Activated B cell treated with CpG ODN at 0.5 μM for 24 hours (primary cell): ENCODE results near the gene FLRT1. TPM values are rescaled to one million over a fixed set of nuclear protein-coding genes. Genes with fewer than 3 reads are reported as not detected.

Source experiments
- ATAC-seq: fragments of 200-7000 bp; cut with Tn5 transposase; one replicate; pipeline ENCODE4 v1.10.0; 2021; ENCODE audit warnings: low read depth, mild to moderate bottlenecking, moderate library complexity
- CTCF ChIA-PET: fragments of 350-600 bp; sonication (Branson Sonifier 250); formaldehyde crosslinking; loops from one replicate; lab custom pipeline; 2021; ENCODE audit warnings: antibody characterized with exemption; lab: Charles Lee
- POLR2A ChIA-PET: fragments of 350-600 bp; sonication (Branson Sonifier 250); formaldehyde crosslinking; loops from one replicate; lab custom pipeline; 2021; ENCODE audit warnings: antibody characterized with exemption; lab: Charles Lee
- DNase-seq: peaks from one replicate; pipeline ENCODE4 v3.0.0; 2022
- H3K27ac Mint-ChIP-seq: one replicate; pipeline ENCODE4 v1.8.0; 2020; ENCODE audit warnings: mixed read lengths
- H3K27me3 Mint-ChIP-seq: one replicate; pipeline ENCODE4 v1.8.0; 2021; ENCODE audit warnings: mixed read lengths
- H3K36me3 Mint-ChIP-seq: one replicate; pipeline ENCODE4 v1.8.0; 2021; ENCODE audit warnings: low read depth, mixed read lengths
- H3K4me1 Mint-ChIP-seq: one replicate; pipeline ENCODE4 v1.8.0; 2021; ENCODE audit warnings: mixed read lengths
- H3K4me3 Mint-ChIP-seq: one replicate; pipeline ENCODE4 v1.8.0; 2020; ENCODE audit warnings: mild to moderate bottlenecking, mixed read lengths
- H3K9me3 Mint-ChIP-seq: one replicate; pipeline ENCODE4 v1.8.0; 2020; ENCODE audit warnings: mixed read lengths
- intact Hi-C: fragments of 100-400 bp; cut with micrococcal nuclease; formaldehyde crosslinking; loops from one replicate; pipeline ENCODE4 v1.15.1; 2024
- total RNA-seq: library from RNA; stranded (reverse); gene quantifications from 2 replicates; pipeline ENCODE4 v1.2.3, GENCODE V29; 2022
- TF ChIP-seq, protein P1 (sequence below): fragments of 200-600 bp; IDR thresholded peaks from one replicate; pipeline ENCODE4 v1.8.0; 2022; ENCODE audit warnings: antibody characterized with exemption, mild to moderate bottlenecking

Gene FLRT1
- total RNA-seq, 1 donor from 2014 or later: not detected

DNA sequence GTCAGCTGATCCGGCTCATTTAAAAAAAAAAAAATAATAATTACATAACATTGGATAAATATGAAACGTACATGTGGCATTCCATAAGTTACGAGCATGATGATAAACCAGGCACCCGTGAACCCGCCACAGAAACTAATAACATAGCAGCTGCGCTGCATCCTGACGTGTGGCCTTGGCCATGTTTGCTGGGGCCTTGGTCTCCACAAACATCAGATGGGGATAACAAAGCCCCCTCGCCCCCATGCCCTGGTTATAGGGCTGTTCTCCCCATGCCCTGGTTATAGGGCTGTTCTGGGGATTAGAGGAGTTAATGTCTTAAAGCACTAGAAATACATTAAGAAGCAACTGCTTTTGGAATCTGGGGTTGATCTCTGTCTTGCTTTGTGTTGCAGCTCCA lies 36.7 kb downstream of the FLRT1 start:
- H3K4me1 Mint-ChIP-seq: no peaks in the 10 kb centered on the region
- no peak overlapping the region for H3K27ac Mint-ChIP-seq
- no peaks in the 10 kb centered on the region for H3K9me3 Mint-ChIP-seq
- DNase-seq: no peak
- no peak overlapping the region for H3K4me3 Mint-ChIP-seq
- ChIA-PET CTCF (no interaction called here), POLR2A (no interaction called here)
- TF ChIP-seq, protein P1, sequence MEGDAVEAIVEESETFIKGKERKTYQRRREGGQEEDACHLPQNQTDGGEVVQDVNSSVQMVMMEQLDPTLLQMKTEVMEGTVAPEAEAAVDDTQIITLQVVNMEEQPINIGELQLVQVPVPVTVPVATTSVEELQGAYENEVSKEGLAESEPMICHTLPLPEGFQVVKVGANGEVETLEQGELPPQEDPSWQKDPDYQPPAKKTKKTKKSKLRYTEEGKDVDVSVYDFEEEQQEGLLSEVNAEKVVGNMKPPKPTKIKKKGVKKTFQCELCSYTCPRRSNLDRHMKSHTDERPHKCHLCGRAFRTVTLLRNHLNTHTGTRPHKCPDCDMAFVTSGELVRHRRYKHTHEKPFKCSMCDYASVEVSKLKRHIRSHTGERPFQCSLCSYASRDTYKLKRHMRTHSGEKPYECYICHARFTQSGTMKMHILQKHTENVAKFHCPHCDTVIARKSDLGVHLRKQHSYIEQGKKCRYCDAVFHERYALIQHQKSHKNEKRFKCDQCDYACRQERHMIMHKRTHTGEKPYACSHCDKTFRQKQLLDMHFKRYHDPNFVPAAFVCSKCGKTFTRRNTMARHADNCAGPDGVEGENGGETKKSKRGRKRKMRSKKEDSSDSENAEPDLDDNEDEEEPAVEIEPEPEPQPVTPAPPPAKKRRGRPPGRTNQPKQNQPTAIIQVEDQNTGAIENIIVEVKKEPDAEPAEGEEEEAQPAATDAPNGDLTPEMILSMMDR: no peak
- H3K36me3 Mint-ChIP-seq: no peaks in the 10 kb centered on the region
- ATAC-seq: no peak
- intact Hi-C loops: no loop called here
- no peaks in the 10 kb centered on the region for H3K27me3 Mint-ChIP-seq

DNA sequence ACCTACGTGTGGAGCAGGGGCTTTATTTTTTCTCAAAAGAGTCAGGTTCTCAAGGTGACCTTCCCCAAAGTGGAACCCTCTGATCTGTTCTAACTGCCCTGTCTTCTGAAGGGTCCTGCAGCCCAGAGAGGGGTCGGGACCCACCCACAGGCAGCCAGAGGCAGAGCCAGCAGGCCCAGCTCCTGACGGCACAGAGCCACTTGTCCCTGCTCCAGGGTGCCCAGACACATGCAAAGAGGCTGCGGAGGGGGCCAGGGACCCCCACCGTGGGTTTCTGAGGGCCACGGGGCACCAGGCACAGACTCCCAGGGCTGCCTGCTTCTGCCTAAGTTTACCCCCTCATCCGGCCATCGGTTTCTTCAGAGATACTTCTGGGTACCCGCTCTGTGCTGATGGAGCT lies 37.1 kb downstream of the FLRT1 start:
- DNase-seq (no peak), ATAC-seq (no peak)
- Mint-ChIP-seq H3K4me1 (no peaks in the 10 kb centered on the region), H3K4me3 (no peak overlapping the region), H3K36me3 (no peaks in the 10 kb centered on the region), H3K27ac (no peak overlapping the region), H3K27me3 (no peaks in the 10 kb centered on the region), H3K9me3 (no peaks in the 10 kb centered on the region)
- CTCF ChIA-PET: no interaction called here
- TF ChIP-seq, protein P1: no peak
- POLR2A ChIA-PET: interaction anchor here (0.6 kb wide), 1 partner anchor 246 kb away, joined by 5 read pairs; no protein-coding TSS in a partner anchor
- intact Hi-C loops: no loop called here

DNA sequence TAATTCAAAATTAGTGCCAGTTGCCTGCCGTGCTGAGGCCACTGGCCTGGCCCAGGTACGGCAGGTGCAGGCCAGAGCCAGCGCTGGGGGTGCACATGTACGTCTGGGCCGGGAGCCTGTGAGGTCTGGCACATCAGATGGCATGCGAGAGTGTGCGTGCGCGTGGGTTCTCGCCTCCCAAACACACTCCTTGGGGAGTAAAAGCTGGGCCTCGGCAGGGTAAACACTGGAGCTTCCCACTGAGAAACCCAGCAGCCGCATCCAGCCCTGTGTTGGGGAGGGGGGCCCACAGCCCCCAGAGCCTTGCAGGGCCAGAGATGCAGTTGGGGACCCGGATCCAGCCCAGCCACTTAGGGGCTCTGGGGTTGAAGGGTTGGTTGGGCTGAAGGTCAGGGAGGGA lies 37.8 kb downstream of the FLRT1 start:
- TF ChIP-seq, protein P1: no peak
- DNase-seq (no peak), ATAC-seq (no peak)
- Mint-ChIP-seq H3K36me3 (no peaks in the 10 kb centered on the region), H3K4me3 (no peak overlapping the region), H3K9me3 (no peaks in the 10 kb centered on the region), H3K27me3 (no peaks in the 10 kb centered on the region), H3K4me1 (no peaks in the 10 kb centered on the region), H3K27ac (no peak overlapping the region)
- CTCF ChIA-PET: no interaction called here
- intact Hi-C loops: no loop called here
- POLR2A ChIA-PET: interaction anchor here (0.6 kb wide), 1 partner anchor 245 kb away, joined by 5 read pairs; no protein-coding TSS in a partner anchor

DNA sequence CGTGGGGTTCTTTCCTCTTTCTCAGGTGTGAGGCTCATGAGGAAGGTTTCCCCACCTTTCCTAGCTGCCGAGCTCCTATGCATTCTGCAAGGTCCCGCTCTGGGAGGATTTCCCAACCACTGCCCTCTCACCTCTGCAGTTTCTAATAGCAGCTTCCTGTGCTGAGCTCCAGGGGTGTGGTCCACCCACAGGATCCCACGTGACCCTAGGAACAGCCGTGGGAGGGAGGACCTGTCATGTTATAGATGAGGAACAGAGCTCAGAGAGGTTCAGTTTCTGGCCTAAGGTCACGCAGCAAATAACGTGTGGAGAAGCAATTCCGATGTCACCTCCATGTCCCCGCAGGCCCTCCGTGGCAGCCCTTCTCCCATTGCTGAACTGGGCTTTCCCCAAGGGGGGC lies 38.5 kb downstream of the FLRT1 start:
- H3K4me1 Mint-ChIP-seq: no peaks in the 10 kb centered on the region
- no peak overlapping the region for H3K27ac Mint-ChIP-seq
- H3K4me3 Mint-ChIP-seq: no peak overlapping the region
- H3K9me3 Mint-ChIP-seq: no peaks in the 10 kb centered on the region
- H3K27me3 Mint-ChIP-seq: no peaks in the 10 kb centered on the region
- intact Hi-C loops: no loop called here
- TF ChIP-seq, protein P1: no peak
- no peak for DNase-seq
- ATAC-seq: no peak
- CTCF ChIA-PET: no interaction called here
- POLR2A ChIA-PET: no interaction called here
- no peaks in the 10 kb centered on the region for H3K36me3 Mint-ChIP-seq

DNA sequence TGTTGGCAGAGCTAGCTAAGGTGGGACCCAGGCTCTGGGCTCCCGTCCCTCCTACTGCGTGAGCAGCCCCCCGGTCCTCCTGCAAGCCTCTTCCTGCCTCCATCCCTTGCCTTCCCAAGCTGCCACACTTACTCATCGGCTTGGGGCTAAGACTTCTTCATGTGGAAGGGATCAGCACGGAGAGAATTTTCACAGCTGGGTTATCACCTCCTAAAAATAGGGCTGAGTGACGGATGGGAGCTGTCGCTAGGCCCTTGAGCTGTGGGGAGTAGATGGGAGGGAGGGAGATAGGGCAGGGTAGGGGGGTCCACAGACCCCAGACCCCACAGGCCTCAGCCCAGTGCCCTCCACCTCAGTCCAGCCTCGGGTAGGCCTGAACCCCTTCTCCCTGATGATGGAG lies 41.0 kb downstream of the FLRT1 start:
- no peak overlapping the region for H3K4me3 Mint-ChIP-seq
- H3K27me3 Mint-ChIP-seq: no peaks in the 10 kb centered on the region
- POLR2A ChIA-PET: no interaction called here
- no peak for ATAC-seq
- H3K9me3 Mint-ChIP-seq: no peaks in the 10 kb centered on the region
- CTCF ChIA-PET: no interaction called here
- intact Hi-C loops: no loop called here
- no peaks in the 10 kb centered on the region for H3K36me3 Mint-ChIP-seq
- H3K4me1 Mint-ChIP-seq: no peaks in the 10 kb centered on the region
- no peak overlapping the region for H3K27ac Mint-ChIP-seq
- TF ChIP-seq, protein P1: no peak
- no peak for DNase-seq
